Measurements from ENCODE around the gene CAB39.

Gene CAB39

GRCh38 chr2:230821991-230822520, 109.4 kb downstream of the CAB39 start:
- Histone ChIP-seq H3K79me2 (ENCODE audit: insufficient read depth, low read depth) (no peaks in the 10 kb centered on the region), H3K36me3 (ENCODE audit: insufficient read depth) (no peaks in the 10 kb centered on the region; the same call in 1 of the 2 replicates), H2AFZ (ENCODE audit: low read depth) (no peak overlapping the region), H3K4me3 (IDR thresholded peaks at IDR 0.05; ENCODE audit: insufficient read depth, low read depth, low read length) (no peak overlapping the region), H3K27me3 (ENCODE audit: insufficient read depth, low read depth) (no peaks in the 10 kb centered on the region), H3K4me2 (no peak overlapping the region), H3K27ac (no peak overlapping the region), H4K20me1 (ENCODE audit: insufficient read depth) (no peaks in the 10 kb centered on the region), H3K4me1 (ENCODE audit: low read depth, poor library complexity, severe bottlenecking) (no peaks in the 10 kb centered on the region), H3K9ac (no peak overlapping the region)
- no peak for TF ChIP-seq CTCF (conservative IDR thresholded peaks at IDR 0.05; ENCODE audit: low read depth, low read length)

GRCh38 chr2:230823264-230823964, 110.8 kb downstream of the CAB39 start:
- H3K36me3 ChIP-seq (ENCODE audit: insufficient read depth) = no peaks in the 10 kb centered on the region
- H3K27ac ChIP-seq = no peak overlapping the region
- H2AFZ ChIP-seq (ENCODE audit: low read depth) = no peak overlapping the region
- no peaks in the 10 kb centered on the region for H3K27me3 ChIP-seq (ENCODE audit: insufficient read depth, low read depth)
- no peak overlapping the region for H3K4me3 ChIP-seq (IDR thresholded peaks at IDR 0.05; ENCODE audit: insufficient read depth, low read depth, low read length)
- no peak overlapping the region for H3K4me2 ChIP-seq
- H3K4me1 ChIP-seq (ENCODE audit: low read depth, poor library complexity, severe bottlenecking) = no peaks in the 10 kb centered on the region
- no peaks in the 10 kb centered on the region for H3K79me2 ChIP-seq (ENCODE audit: insufficient read depth, low read depth)
- no peaks in the 10 kb centered on the region for H4K20me1 ChIP-seq (ENCODE audit: insufficient read depth)
- no peak overlapping the region for H3K9ac ChIP-seq
- no peak for TF ChIP-seq CTCF (conservative IDR thresholded peaks at IDR 0.05; ENCODE audit: low read depth, low read length)

- TF ChIP-seq CTCF (conservative IDR thresholded peaks at IDR 0.05; ENCODE audit: low read depth, low read length) = peak; percentile 88
- no peaks in the 10 kb centered on the region for H3K36me3 ChIP-seq (ENCODE audit: insufficient read depth)
- H3K79me2 ChIP-seq (ENCODE audit: insufficient read depth, low read depth) = no peaks in the 10 kb centered on the region
- no peak overlapping the region for H3K4me3 ChIP-seq (IDR thresholded peaks at IDR 0.05; ENCODE audit: insufficient read depth, low read depth, low read length)
- no peak overlapping the region; the same call in 1 of the 2 replicates for H3K9ac ChIP-seq
- H3K4me1 ChIP-seq (ENCODE audit: low read depth, poor library complexity, severe bottlenecking) = no peaks in the 10 kb centered on the region
- no peak overlapping the region for H3K27ac ChIP-seq
- peak overlapping the region; percentile 24; the same call in 1 of the 2 replicates for H2AFZ ChIP-seq (ENCODE audit: low read depth)
- no peaks in the 10 kb centered on the region for H4K20me1 ChIP-seq (ENCODE audit: insufficient read depth)
- H3K4me2 ChIP-seq = peak overlapping the region; percentile 38
- H3K27me3 ChIP-seq (ENCODE audit: insufficient read depth, low read depth) = no peaks in the 10 kb centered on the region
Observed at GRCh38 chr2:230824406-230824978, 111.8 kb downstream of the CAB39 start.

- Histone ChIP-seq H3K36me3 (ENCODE audit: insufficient read depth) (no peaks in the 10 kb centered on the region), H3K79me2 (ENCODE audit: insufficient read depth, low read depth) (no peaks in the 10 kb centered on the region), H3K27ac (no peak overlapping the region), H3K4me3 (IDR thresholded peaks at IDR 0.05; ENCODE audit: insufficient read depth, low read depth, low read length) (no peak overlapping the region), H4K20me1 (ENCODE audit: insufficient read depth) (no peaks in the 10 kb centered on the region), H3K4me1 (ENCODE audit: low read depth, poor library complexity, severe bottlenecking) (no peaks in the 10 kb centered on the region), H2AFZ (ENCODE audit: low read depth) (no peak overlapping the region), H3K27me3 (ENCODE audit: insufficient read depth, low read depth) (no peaks in the 10 kb centered on the region), H3K9ac (no peak overlapping the region), H3K4me2 (no peak overlapping the region)
- TF ChIP-seq CTCF (conservative IDR thresholded peaks at IDR 0.05; ENCODE audit: low read depth, low read length) = no peak
Observed at GRCh38 chr2:230825354-230825753, 112.7 kb downstream of the CAB39 start.
